Adrenal gland (tissue), 5 donors: ENCODE measurements around the gene C1QB.

Experiments
- POLR2A ChIP-seq, 2 donors: fragments of 450-650 bp; IDR thresholded peaks; one replicate each; pipeline ENCODE4 v1.6.1; 2017; ENCODE audit warnings: antibody characterized with exemption in 2 of 2, mild to moderate bottlenecking in 2 of 2, moderate library complexity in 1 of 2
- TF ChIP-seq, protein P1 (sequence below), 6 experiments: fragments of 450-650 bp in 4 of 6; fragments of 200-600 bp in 2 of 6; sonication (generic) in 1 of 6; IDR thresholded peaks; 1 replicate in 5 of 6; 2 replicates in 1 of 6; pipeline versions ENCODE4 v1.5.1 to v1.8.0; 2016 to 2021; ENCODE audit warnings: antibody characterized with exemption in 6 of 6, mild to moderate bottlenecking in 2 of 6, moderate library complexity in 1 of 6
- donor health status: DM: no; HTN: no; CAD: no.

DNA sequence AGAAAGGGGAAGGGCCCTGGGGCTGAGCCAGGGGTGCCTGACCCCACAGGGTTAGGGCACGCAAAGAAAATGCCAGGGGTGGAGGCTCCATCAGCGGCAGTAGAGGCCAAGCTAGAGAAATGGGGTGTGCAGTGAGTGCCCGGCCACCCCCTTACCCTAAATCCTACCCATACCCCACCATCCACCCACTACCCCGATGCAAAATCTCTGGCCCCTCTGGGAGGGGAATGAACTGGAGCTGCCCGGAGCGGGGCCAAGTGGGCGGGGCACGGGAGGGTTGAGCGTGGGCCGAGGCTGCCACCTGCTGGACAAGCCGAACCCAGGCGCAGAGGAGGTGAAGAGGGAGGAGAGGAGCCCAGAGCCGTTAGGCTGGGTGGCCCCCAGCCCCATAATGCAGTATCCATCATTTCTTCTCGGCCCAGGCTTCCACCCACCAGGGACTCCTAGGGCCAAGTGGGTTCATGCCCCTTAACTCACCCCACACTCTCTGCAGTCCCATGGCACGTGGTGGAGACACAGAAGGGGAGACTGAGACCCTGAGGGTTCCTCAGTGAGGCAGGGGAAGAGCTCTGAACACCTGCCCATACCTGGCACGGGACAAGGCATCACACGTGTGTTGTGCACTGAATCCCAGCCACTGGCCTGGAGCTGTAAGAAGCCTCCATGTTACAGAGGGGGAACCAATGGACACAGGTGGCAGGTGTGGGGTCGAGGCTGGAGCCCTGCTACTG is 11.0 kb upstream of the C1QB start:
- TF ChIP-seq, protein P1, sequence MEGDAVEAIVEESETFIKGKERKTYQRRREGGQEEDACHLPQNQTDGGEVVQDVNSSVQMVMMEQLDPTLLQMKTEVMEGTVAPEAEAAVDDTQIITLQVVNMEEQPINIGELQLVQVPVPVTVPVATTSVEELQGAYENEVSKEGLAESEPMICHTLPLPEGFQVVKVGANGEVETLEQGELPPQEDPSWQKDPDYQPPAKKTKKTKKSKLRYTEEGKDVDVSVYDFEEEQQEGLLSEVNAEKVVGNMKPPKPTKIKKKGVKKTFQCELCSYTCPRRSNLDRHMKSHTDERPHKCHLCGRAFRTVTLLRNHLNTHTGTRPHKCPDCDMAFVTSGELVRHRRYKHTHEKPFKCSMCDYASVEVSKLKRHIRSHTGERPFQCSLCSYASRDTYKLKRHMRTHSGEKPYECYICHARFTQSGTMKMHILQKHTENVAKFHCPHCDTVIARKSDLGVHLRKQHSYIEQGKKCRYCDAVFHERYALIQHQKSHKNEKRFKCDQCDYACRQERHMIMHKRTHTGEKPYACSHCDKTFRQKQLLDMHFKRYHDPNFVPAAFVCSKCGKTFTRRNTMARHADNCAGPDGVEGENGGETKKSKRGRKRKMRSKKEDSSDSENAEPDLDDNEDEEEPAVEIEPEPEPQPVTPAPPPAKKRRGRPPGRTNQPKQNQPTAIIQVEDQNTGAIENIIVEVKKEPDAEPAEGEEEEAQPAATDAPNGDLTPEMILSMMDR (IDR thresholded peaks at IDR 0.05): peak; percentile 82 to 97 (median 95)
- no peak for TF ChIP-seq POLR2A (IDR thresholded peaks at IDR 0.05)
